HCT116 (cell line): ENCODE data around the gene CARD9. TPM values are rescaled to one million over a fixed set of nuclear protein-coding genes. Genes with fewer than 3 reads are reported as not detected.

ENCODE experiments used
- ATAC-seq: fragments of 200-7000 bp; cut with Tn5 transposase; 2 replicates; pipeline ENCODE4 v1.9.1; 2020; ENCODE audit warnings: mild to moderate bottlenecking, moderate library complexity
- BruUV-seq: library from RNA; stranded (reverse); fragments of 400-500 nt; replicated peaks from 2 replicates; lab custom pipeline; 2021; lab: Mats Ljungman, UMichigan
- CTCF ChIA-PET: fragments of 300-600 bp; sonication (Branson Sonifier 250); formaldehyde crosslinking; loops from one replicate; lab custom pipeline; 2021; ENCODE audit warnings: antibody characterized with exemption; lab: Charles Lee
- POLR2A ChIA-PET: fragments of 300-600, 350-600 bp; sonication (Branson Sonifier 250); formaldehyde crosslinking; loops from one replicate; lab custom pipeline; 2021; ENCODE audit warnings: antibody characterized with exemption; lab: Charles Lee
- RAD21 ChIA-PET, 2 experiments: fragments of 300-600 bp; sonication (Branson Sonifier 250); formaldehyde crosslinking; loops; one replicate each; lab custom pipeline; 2023; ENCODE audit warnings: low total read pairs in 2 of 2; ENCODE audit not compliant: uncharacterized antibody in 2 of 2, unreplicated experiment in 2 of 2, low non-redundant PET in 1 of 2; lab: Charles Lee
- DNase-seq: peaks from one replicate; pipeline ENCODE4 v3.0.0-alpha.2; 2010; ENCODE audit warnings: low read depth, low spot score
- H2AFZ ChIP-seq: fragments of 200-600 bp; shearing (Covaris generic), sonication (generic); 2 replicates; pipeline ENCODE4 v1.6.1; 2017; ENCODE audit warnings: low read depth, mixed run types, mixed read lengths, antibody characterized with exemption, low read length; ENCODE audit not compliant: poor library complexity, severe bottlenecking
- H3K27ac ChIP-seq: 2 replicates; pipeline ENCODE4 v1.5.1; 2012; ENCODE audit warnings: low read depth, low read length
- H3K27me3 ChIP-seq: fragments of 200-600 bp; sonication (generic); 2 replicates; pipeline ENCODE4 v1.6.1; 2016; ENCODE audit warnings: mixed run types, low read length, mixed read lengths; ENCODE audit not compliant: insufficient read depth
- H3K36me3 ChIP-seq, 2 experiments: fragments of 200-500 bp in 1 of 2; fragments of 200-600 bp in 1 of 2; sonication (Bioruptor generic) in 1 of 2; sonication (generic) in 1 of 2; 2 replicates each; pipeline versions ENCODE4 v1.5.1 to v1.6.1; 2014 to 2016; ENCODE audit warnings: low read length in 2 of 2, inconsistent platforms in 1 of 2, mixed read lengths in 1 of 2, mixed run types in 1 of 2; ENCODE audit not compliant: insufficient read depth in 2 of 2, control insufficient read depth in 1 of 2
- H3K4me1 ChIP-seq, 2 experiments: fragments of 200-600 bp in 1 of 2; sonication (generic) in 1 of 2; 2 replicates each; pipeline versions ENCODE4 v1.5.1 to v1.6.1; 2012 to 2017; ENCODE audit warnings: low read length in 2 of 2, inconsistent platforms in 1 of 2, mild to moderate bottlenecking in 1 of 2, mixed read lengths in 1 of 2, mixed run types in 1 of 2, moderate library complexity in 1 of 2; ENCODE audit not compliant: insufficient read depth in 2 of 2, control insufficient read depth in 1 of 2
- H3K4me2 ChIP-seq: fragments of 200-600 bp; sonication (generic); 2 replicates; pipeline ENCODE4 v1.6.1; 2017; ENCODE audit warnings: mixed run types, low read length, mixed read lengths
- H3K4me3 ChIP-seq, 2 experiments: fragments of 200-600 bp in 1 of 2; sonication (generic) in 1 of 2; replicated peaks in 1 of 2; 2 replicates each; pipeline ENCODE4 v1.5.1; 2011 to 2016; ENCODE audit warnings: low read length in 2 of 2, control low read depth in 1 of 2, low read depth in 1 of 2, mild to moderate bottlenecking in 1 of 2, mixed read lengths in 1 of 2, mixed run types in 1 of 2
- H3K79me2 ChIP-seq: fragments of 200-600 bp; sonication (generic); 2 replicates; pipeline ENCODE4 v1.6.1; 2017; ENCODE audit warnings: mild to moderate bottlenecking, mixed run types, low read length, moderate library complexity, mixed read lengths; ENCODE audit not compliant: insufficient read depth
- H3K9ac ChIP-seq: fragments of 200-600 bp; sonication (generic); 2 replicates; pipeline ENCODE4 v1.6.1; 2016; ENCODE audit warnings: low read length, mixed read lengths
- H3K9me2 ChIP-seq: fragments of 200-600 bp; sonication (generic), shearing (Covaris generic); 2 replicates; pipeline ENCODE4 v1.6.1; 2017; ENCODE audit warnings: mixed run types, mild to moderate bottlenecking, moderate library complexity; ENCODE audit not compliant: insufficient read depth
- H3K9me3 ChIP-seq, 2 experiments: fragments of 200-500 bp in 1 of 2; fragments of 200-600 bp in 1 of 2; sonication (Bioruptor generic) in 1 of 2; sonication (generic) in 1 of 2; 2 replicates each; pipeline ENCODE4 v1.6.1; 2014 to 2017; ENCODE audit warnings: low read length in 2 of 2, mixed read lengths in 2 of 2, inconsistent platforms in 1 of 2, low read depth in 1 of 2, mild to moderate bottlenecking in 1 of 2, mixed run types in 1 of 2, moderate library complexity in 1 of 2; ENCODE audit not compliant: control insufficient read depth in 1 of 2, insufficient read depth in 1 of 2
- H4K20me1 ChIP-seq: fragments of 200-600 bp; sonication (generic), shearing (Covaris generic); 2 replicates; pipeline ENCODE4 v1.6.1; 2017; ENCODE audit warnings: mixed run types, mild to moderate bottlenecking, moderate library complexity; ENCODE audit not compliant: insufficient read depth
- ATF3 ChIP-seq: IDR thresholded peaks from 2 replicates; pipeline ENCODE4 v1.6.1; 2012
- CBX3 ChIP-seq: IDR thresholded peaks from 2 replicates; pipeline ENCODE4 v1.6.1; 2012; ENCODE audit warnings: low read depth
- EGR1 ChIP-seq: IDR thresholded peaks from 2 replicates; pipeline ENCODE4 v1.6.1; 2012; ENCODE audit warnings: low read depth
- ELF1 ChIP-seq: IDR thresholded peaks from 2 replicates; pipeline ENCODE4 v1.6.1; 2012; ENCODE audit warnings: low read depth, borderline replicate concordance
- FOSL1 ChIP-seq: IDR thresholded peaks from 2 replicates; pipeline ENCODE4 v1.6.1; 2012; ENCODE audit warnings: low read depth
- POLR2AphosphoS5 ChIP-seq: IDR thresholded peaks from 2 replicates; pipeline ENCODE4 v1.6.1; 2011; ENCODE audit warnings: mild to moderate bottlenecking, low read depth, low read length, moderate library complexity
- RAD21 ChIP-seq: IDR thresholded peaks from 2 replicates; pipeline ENCODE4 v1.6.1; 2012; ENCODE audit warnings: low read depth, mild to moderate bottlenecking
- REST ChIP-seq: IDR thresholded peaks from 2 replicates; pipeline ENCODE4 v1.6.1; 2012; ENCODE audit warnings: low read depth
- SIN3A ChIP-seq: IDR thresholded peaks from 2 replicates; pipeline ENCODE4 v1.6.1; 2012; ENCODE audit warnings: low read depth
- SP1 ChIP-seq: IDR thresholded peaks from 2 replicates; pipeline ENCODE4 v1.6.1; 2012; ENCODE audit warnings: low read depth
- SRF ChIP-seq: IDR thresholded peaks from 2 replicates; pipeline ENCODE4 v1.6.1; 2012; ENCODE audit warnings: low read depth
- ZBTB33 ChIP-seq: IDR thresholded peaks from 2 replicates; pipeline ENCODE4 v1.6.1; 2011; ENCODE audit warnings: mild to moderate bottlenecking, low read length, moderate library complexity; ENCODE audit not compliant: insufficient replicate concordance; ENCODE audit errors: extremely low read depth
- ZFX ChIP-seq: fragments of 450-650 bp; IDR thresholded peaks from 2 replicates; pipeline ENCODE4 v1.6.1; 2017
- ZNF274 ChIP-seq: fragments of 200-500 bp; sonication (Bioruptor generic); IDR thresholded peaks from 2 replicates; pipeline ENCODE4 v1.6.1; 2014; ENCODE audit warnings: mild to moderate bottlenecking, low read depth, low read length, inconsistent platforms
- intact Hi-C: fragments of 100-400 bp; cut with micrococcal nuclease; formaldehyde crosslinking; loops from 2 replicates; pipeline ENCODE4 v1.10.0; 2022
- total RNA-seq: library from RNA; stranded (reverse); gene quantifications from one replicate; pipeline ENCODE4 v1.2.1, GENCODE V29; 2021; ENCODE audit not compliant: unreplicated experiment

CARD9 gene
- total RNA-seq, 1 experiment from 2014 or later, result 1.2 TPM

- H3K4me2 ChIP-seq, result no peak overlapping the region
- POLR2A ChIA-PET, result no interaction called here
- no peak for DNase-seq
- CTCF ChIA-PET, result interaction anchor here (0.8 to 2.1 kb wide), 2 partner anchors 10 to 31 kb away, joined by 3 to 5 read pairs; no protein-coding TSS in a partner anchor
- no peaks in the 10 kb centered on the region for H3K79me2 ChIP-seq
- H3K9me2 ChIP-seq, result no peaks in the 10 kb centered on the region
- RAD21 ChIA-PET, result no interaction called here
- no peak overlapping the region for H3K4me3 ChIP-seq
- TF ChIP-seq ZFX (no peak), ATF3 (no peak), SIN3A (no peak), SRF (no peak), SP1 (no peak), CBX3 (no peak), REST (no peak), ZBTB33 (no peak), RAD21 (no peak), EGR1 (no peak), ELF1 (no peak), POLR2AphosphoS5 (no peak), ZNF274 (no peak), FOSL1 (no peak)
- no peaks in the 10 kb centered on the region for H4K20me1 ChIP-seq
- H3K36me3 ChIP-seq, result no peaks in the 10 kb centered on the region; a peak in 1 of 4 replicates
- no peaks in the 10 kb centered on the region; a peak in 1 of 4 replicates for H3K4me1 ChIP-seq
- H3K9me3 ChIP-seq, result no peaks in the 10 kb centered on the region
- H3K27ac ChIP-seq, result no peak overlapping the region
- intact Hi-C loops, result no loop called here
- H2AFZ ChIP-seq, result no peak overlapping the region
- H3K27me3 ChIP-seq, result no peaks in the 10 kb centered on the region
- no peak overlapping the region for H3K9ac ChIP-seq
- BruUV-seq, result no TSS peak
- no peak for ATAC-seq
Measured at GRCh38 chr9:136335296-136336155, 37.9 kb downstream of the CARD9 start.
